KMS-11 (cell line): ENCODE measurements around the gene PRICKLE4.
"Not testable (repeated sequence)": the region's sequence is repeated elsewhere in the genome, so short reads cannot be mapped to it uniquely, and the experiment has no call there.

ENCODE experiments used
- H2AFZ ChIP-seq: fragments of 200-600 bp; sonication (generic); 2 replicates; pipeline ENCODE4 v1.6.1; 2016; ENCODE audit warnings: antibody characterized with exemption, mixed run types, low read depth
- H3K27ac ChIP-seq: fragments of 200-600 bp; sonication (generic); 2 replicates; pipeline ENCODE4 v1.6.1; 2016; ENCODE audit warnings: mild to moderate bottlenecking, mixed run types
- H3K27me3 ChIP-seq: fragments of 200-600 bp; sonication (generic); 2 replicates; pipeline ENCODE4 v1.6.1; 2017; ENCODE audit warnings: mild to moderate bottlenecking, low read depth, mixed run types, moderate library complexity; ENCODE audit not compliant: insufficient read depth
- H3K36me3 ChIP-seq: fragments of 200-600 bp; sonication (generic); 2 replicates; pipeline ENCODE4 v1.6.1; 2017; ENCODE audit warnings: mild to moderate bottlenecking, mixed run types; ENCODE audit not compliant: insufficient read depth
- H3K4me1 ChIP-seq: fragments of 200-600 bp; sonication (generic); 2 replicates; pipeline ENCODE4 v1.6.1; 2016; ENCODE audit warnings: mild to moderate bottlenecking, low read depth, mixed run types; ENCODE audit not compliant: poor library complexity, severe bottlenecking
- H3K4me2 ChIP-seq: fragments of 200-600 bp; sonication (generic); 2 replicates; pipeline ENCODE4 v1.7.0; 2016; ENCODE audit warnings: mild to moderate bottlenecking, mixed run types
- H3K4me3 ChIP-seq: fragments of 200-600 bp; sonication (generic); IDR thresholded peaks from 2 replicates; pipeline ENCODE4 v1.6.1; 2017; ENCODE audit warnings: low read depth, low read length, mixed read lengths; ENCODE audit not compliant: insufficient read depth
- H3K79me2 ChIP-seq: fragments of 200-600 bp; sonication (generic); 2 replicates; pipeline ENCODE4 v1.6.1; 2016; ENCODE audit warnings: low read depth, mixed run types; ENCODE audit not compliant: insufficient read depth
- H3K9ac ChIP-seq: fragments of 200-600 bp; sonication (generic); 2 replicates; pipeline ENCODE4 v1.6.1; 2016; ENCODE audit warnings: mild to moderate bottlenecking, mixed run types
- H4K20me1 ChIP-seq: fragments of 200-600 bp; sonication (generic); 2 replicates; pipeline ENCODE4 v1.6.1; 2016; ENCODE audit warnings: mild to moderate bottlenecking, mixed run types; ENCODE audit not compliant: insufficient read depth
- TF ChIP-seq, protein P1 (sequence below): fragments of 200-600 bp; sonication (generic); conservative IDR thresholded peaks from 2 replicates; pipeline ENCODE4 v1.6.1; 2017; ENCODE audit warnings: low read depth, mild to moderate bottlenecking, antibody characterized with exemption, low read length, moderate library complexity, mixed read lengths

PRICKLE4 gene

DNA sequence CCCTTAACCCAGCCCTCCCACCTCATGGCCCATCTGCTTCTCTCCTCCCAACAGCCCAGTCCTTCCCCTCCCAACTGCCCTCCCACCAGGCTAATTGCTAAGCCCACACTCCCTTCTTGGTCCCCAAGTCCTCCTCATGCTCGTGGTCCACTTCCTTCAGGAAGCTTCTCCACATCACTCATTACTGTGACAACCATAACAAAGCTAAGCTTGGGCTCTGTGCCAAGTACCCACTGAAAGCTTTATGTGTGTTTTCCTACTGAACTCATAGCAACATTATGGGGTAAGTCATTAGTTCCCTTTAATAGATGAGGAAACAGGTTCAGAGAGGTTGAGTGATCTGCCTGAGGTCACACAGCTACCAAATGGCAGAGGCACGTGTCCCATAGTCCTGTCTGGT is 17.1 kb upstream of the PRICKLE4 start:
- Histone ChIP-seq H3K4me1 (no peaks in the 10 kb centered on the region), H3K4me3 (no peak overlapping the region), H3K36me3 (no peaks in the 10 kb centered on the region), H4K20me1 (no peaks in the 10 kb centered on the region), H3K79me2 (no peaks in the 10 kb centered on the region), H3K27me3 (no peaks in the 10 kb centered on the region), H3K27ac (no peak overlapping the region), H2AFZ (no peak overlapping the region), H3K9ac (no peak overlapping the region), H3K4me2 (no peak overlapping the region)
- TF ChIP-seq, protein P1, sequence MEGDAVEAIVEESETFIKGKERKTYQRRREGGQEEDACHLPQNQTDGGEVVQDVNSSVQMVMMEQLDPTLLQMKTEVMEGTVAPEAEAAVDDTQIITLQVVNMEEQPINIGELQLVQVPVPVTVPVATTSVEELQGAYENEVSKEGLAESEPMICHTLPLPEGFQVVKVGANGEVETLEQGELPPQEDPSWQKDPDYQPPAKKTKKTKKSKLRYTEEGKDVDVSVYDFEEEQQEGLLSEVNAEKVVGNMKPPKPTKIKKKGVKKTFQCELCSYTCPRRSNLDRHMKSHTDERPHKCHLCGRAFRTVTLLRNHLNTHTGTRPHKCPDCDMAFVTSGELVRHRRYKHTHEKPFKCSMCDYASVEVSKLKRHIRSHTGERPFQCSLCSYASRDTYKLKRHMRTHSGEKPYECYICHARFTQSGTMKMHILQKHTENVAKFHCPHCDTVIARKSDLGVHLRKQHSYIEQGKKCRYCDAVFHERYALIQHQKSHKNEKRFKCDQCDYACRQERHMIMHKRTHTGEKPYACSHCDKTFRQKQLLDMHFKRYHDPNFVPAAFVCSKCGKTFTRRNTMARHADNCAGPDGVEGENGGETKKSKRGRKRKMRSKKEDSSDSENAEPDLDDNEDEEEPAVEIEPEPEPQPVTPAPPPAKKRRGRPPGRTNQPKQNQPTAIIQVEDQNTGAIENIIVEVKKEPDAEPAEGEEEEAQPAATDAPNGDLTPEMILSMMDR: no peak

- H3K4me1 ChIP-seq, H3K4me3 ChIP-seq, H3K27ac ChIP-seq, H3K79me2 ChIP-seq, H3K36me3 ChIP-seq, H3K4me2 ChIP-seq, H3K9ac ChIP-seq, H2AFZ ChIP-seq, H4K20me1 ChIP-seq, H3K27me3 ChIP-seq: not testable (repeated sequence)
These were observed 14.4 kb upstream of the PRICKLE4 start for GRCh38 chr6:41766043-41766664.

DNA sequence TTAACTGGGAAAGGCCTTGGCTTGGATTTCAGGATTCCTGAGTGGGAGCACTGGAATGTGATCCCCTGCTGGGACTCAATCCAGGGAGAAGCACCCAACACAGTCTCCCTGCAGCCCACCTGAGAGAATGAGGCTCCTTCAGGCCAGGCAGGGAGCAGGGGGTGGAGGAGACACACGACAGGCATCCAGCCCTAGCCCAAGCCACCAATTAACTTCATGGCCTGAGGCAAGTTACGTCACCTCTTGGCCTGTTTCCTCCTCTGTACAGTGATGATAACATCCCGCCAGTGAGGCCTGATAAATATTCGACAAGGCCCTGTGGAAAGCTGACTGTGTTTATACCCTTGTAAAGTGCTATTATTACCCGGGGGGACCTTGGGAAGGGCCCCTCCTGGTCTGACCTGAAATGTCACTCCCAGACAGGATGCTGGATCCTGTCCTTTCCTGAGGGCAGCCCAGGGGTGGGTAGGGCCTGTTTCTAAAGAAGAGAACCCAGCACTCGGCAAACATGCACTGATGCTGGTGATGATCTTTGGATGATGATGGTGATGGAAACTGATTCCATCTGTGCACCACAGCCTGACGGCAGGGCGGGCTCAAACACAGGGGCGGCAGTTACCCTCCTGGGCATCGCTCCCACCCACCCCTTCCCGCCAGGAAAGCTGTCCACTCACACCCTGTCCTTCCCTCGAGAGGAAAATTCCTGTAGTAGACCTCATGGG is 13.3 kb upstream of the PRICKLE4 start:
- H3K9ac ChIP-seq: no peak overlapping the region
- TF ChIP-seq, protein P1: no peak
- H2AFZ ChIP-seq: no peak overlapping the region
- H3K27ac ChIP-seq: no peak overlapping the region
- H3K27me3 ChIP-seq: no peaks in the 10 kb centered on the region
- H3K4me2 ChIP-seq: no peak overlapping the region
- no peaks in the 10 kb centered on the region for H4K20me1 ChIP-seq
- H3K4me3 ChIP-seq: no peak overlapping the region
- no peaks in the 10 kb centered on the region for H3K36me3 ChIP-seq
- H3K79me2 ChIP-seq: no peaks in the 10 kb centered on the region
- H3K4me1 ChIP-seq: no peaks in the 10 kb centered on the region

- no peaks in the 10 kb centered on the region for H3K4me1 ChIP-seq
- H4K20me1 ChIP-seq: no peaks in the 10 kb centered on the region
- H3K4me3 ChIP-seq: no peak overlapping the region
- no peaks in the 10 kb centered on the region for H3K36me3 ChIP-seq
- TF ChIP-seq, protein P1: no peak
- H3K27ac ChIP-seq: no peak overlapping the region
- no peak overlapping the region for H3K9ac ChIP-seq
- H3K27me3 ChIP-seq: no peaks in the 10 kb centered on the region
- H3K79me2 ChIP-seq: no peaks in the 10 kb centered on the region
- H3K4me2 ChIP-seq: no peak overlapping the region
- no peak overlapping the region for H2AFZ ChIP-seq
These were observed 11.9 kb upstream of the PRICKLE4 start for GRCh38 chr6:41768545-41769308.
